CD14-positive monocyte (primary cell): ENCODE measurements around the gene KLC4. TPM values are rescaled to one million over a fixed set of nuclear protein-coding genes. Genes with fewer than 3 reads are reported as not detected.

Source experiments
- DNase-seq, 3 donors: peaks; one replicate each; pipeline ENCODE4 v3.0.0-alpha.2; 2011 to 2022
- H2AFZ ChIP-seq: 2 replicates; pipeline ENCODE4 v1.6.0; 2012; ENCODE audit warnings: mild to moderate bottlenecking, low read depth, low read length, inconsistent platforms; ENCODE audit not compliant: insufficient read depth, poor library complexity, severe bottlenecking
- H3K27ac ChIP-seq, 2 donors: 1 replicate in 1 of 2; 2 replicates in 1 of 2; pipeline ENCODE4 v1.5.1; 2012 to 2013; ENCODE audit warnings: low read length in 2 of 2, control low read depth in 1 of 2, inconsistent platforms in 1 of 2, low read depth in 1 of 2, mild to moderate bottlenecking in 1 of 2
- H3K27me3 ChIP-seq, 2 donors: one replicate each; pipeline versions ENCODE4 v1.6.0 to v1.6.1; 2011 to 2013; ENCODE audit warnings: low read length in 2 of 2; ENCODE audit not compliant: control insufficient read depth in 2 of 2, insufficient read depth in 2 of 2
- H3K36me3 ChIP-seq, 2 donors: replicated peaks in 1 of 2; 1 replicate in 1 of 2; 2 replicates in 1 of 2; pipeline versions ENCODE4 v1.5.1 to v1.6.1; 2012 to 2013; ENCODE audit warnings: low read length in 2 of 2, control low read depth in 1 of 2, inconsistent platforms in 1 of 2, mild to moderate bottlenecking in 1 of 2; ENCODE audit not compliant: insufficient read depth in 2 of 2, control insufficient read depth in 1 of 2
- H3K4me1 ChIP-seq, 2 donors: 1 replicate in 1 of 2; 2 replicates in 1 of 2; pipeline versions ENCODE4 v1.5.1 to v1.6.1; 2012 to 2013; ENCODE audit warnings: low read length in 2 of 2, control low read depth in 1 of 2, inconsistent platforms in 1 of 2, mild to moderate bottlenecking in 1 of 2, moderate library complexity in 1 of 2; ENCODE audit not compliant: insufficient read depth in 2 of 2, control insufficient read depth in 1 of 2
- H3K4me2 ChIP-seq: replicated peaks from 2 replicates; pipeline ENCODE3; 2012; ENCODE audit warnings: low read length, moderate library complexity, mild to moderate bottlenecking; ENCODE audit not compliant: poor library complexity, severe bottlenecking; ENCODE audit errors: extremely low read depth
- H3K4me3 ChIP-seq, 3 experiments: fragments of 200-600 bp in 1 of 3; sonication (generic) in 1 of 3; replicated peaks in 1 of 3; 1 replicate in 2 of 3; 2 replicates in 1 of 3; pipeline ENCODE4 v1.5.1; 2011 to 2013; ENCODE audit warnings: low read length in 3 of 3, mild to moderate bottlenecking in 3 of 3, control low read depth in 2 of 3, low read depth in 2 of 3, inconsistent platforms in 1 of 3, moderate library complexity in 1 of 3
- H3K79me2 ChIP-seq: 2 replicates; pipeline ENCODE4 v1.6.0; 2012; ENCODE audit warnings: mild to moderate bottlenecking, control low read depth, inconsistent platforms, low read length, moderate library complexity; ENCODE audit not compliant: insufficient read depth
- H3K9ac ChIP-seq: 2 replicates; pipeline ENCODE4 v1.6.0; 2017; ENCODE audit warnings: low read length, mild to moderate bottlenecking; ENCODE audit not compliant: insufficient read depth, poor library complexity, severe bottlenecking
- H3K9me3 ChIP-seq, 2 donors: replicated peaks in 1 of 2; 1 replicate in 1 of 2; 2 replicates in 1 of 2; pipeline versions ENCODE4 v1.5.1 to v1.6.1; 2012 to 2013; ENCODE audit warnings: low read length in 2 of 2, control low read depth in 1 of 2; ENCODE audit not compliant: control insufficient read depth in 1 of 2, insufficient read depth in 1 of 2
- H4K20me1 ChIP-seq: 2 replicates; pipeline ENCODE4 v1.6.0; 2012; ENCODE audit warnings: mild to moderate bottlenecking, low read length, control low read depth, moderate library complexity; ENCODE audit not compliant: insufficient read depth
- H3K27ac Mint-ChIP-seq, 7 donors: one replicate each; pipeline ENCODE4 v1.8.0; 2020; ENCODE audit warnings: mild to moderate bottlenecking in 7 of 7, mixed read lengths in 7 of 7, moderate library complexity in 6 of 7, inconsistent platforms in 2 of 7
- H3K27me3 Mint-ChIP-seq, 3 donors: one replicate each; pipeline ENCODE4 v1.8.0; 2021 to 2022; ENCODE audit warnings: low read depth in 3 of 3, mild to moderate bottlenecking in 3 of 3, mixed read lengths in 3 of 3, moderate library complexity in 3 of 3, inconsistent platforms in 1 of 3
- H3K36me3 Mint-ChIP-seq, 2 donors: one replicate each; pipeline ENCODE4 v1.8.0; 2020; ENCODE audit warnings: mixed read lengths in 2 of 2, inconsistent platforms in 1 of 2, mild to moderate bottlenecking in 1 of 2
- H3K4me1 Mint-ChIP-seq: one replicate; pipeline ENCODE4 v1.8.0; 2020; ENCODE audit warnings: mild to moderate bottlenecking, mixed read lengths
- H3K4me3 Mint-ChIP-seq, 2 donors: one replicate each; pipeline ENCODE4 v1.8.0; 2020; ENCODE audit warnings: mild to moderate bottlenecking in 2 of 2, mixed read lengths in 2 of 2, moderate library complexity in 1 of 2
- H3K9me3 Mint-ChIP-seq, 7 donors: one replicate each; pipeline ENCODE4 v1.8.0; 2020 to 2022; ENCODE audit warnings: mixed read lengths in 7 of 7, mild to moderate bottlenecking in 6 of 7, moderate library complexity in 6 of 7, inconsistent platforms in 2 of 7
- WGBS: methylation state at CpG from one replicate; pipeline ENCODE4 v1.1.5; 2013; ENCODE audit warnings: missing lambda C conversion rate; ENCODE audit not compliant: insufficient coverage; 5-methylcytosine and 5-hydroxymethylcytosine counted together
- intact Hi-C, 2 donors: fragments of 100-400 bp; cut with micrococcal nuclease; formaldehyde crosslinking; loops; one replicate each; pipeline versions ENCODE4 v1.15.0 to v1.15.1; 2023
- polyA plus RNA-seq, 3 donors: library from polyadenylated mRNA; depleted of rRNA in 1 of 3; unstranded in 2 of 3; stranded (reverse) in 1 of 3; fragments of 300-500 nt in 2 of 3; fragments of >200 nt in 1 of 3; fragmentation: Illumina TruSeq in 2 of 3; gene quantifications; 1 replicate in 2 of 3; 2 replicates in 1 of 3; pipeline ENCODE4 v1.2.3, GENCODE V29; 2012 to 2021
- TF ChIP-seq, protein P1 (sequence below): fragments of 200-600 bp; IDR thresholded peaks from one replicate; pipeline ENCODE4 v1.8.0; 2022; ENCODE audit warnings: antibody characterized with exemption, mild to moderate bottlenecking

Gene KLC4
- polyA plus RNA-seq, 3 donors, result 6.0 to 16.2 (median 6.1) TPM

DNA sequence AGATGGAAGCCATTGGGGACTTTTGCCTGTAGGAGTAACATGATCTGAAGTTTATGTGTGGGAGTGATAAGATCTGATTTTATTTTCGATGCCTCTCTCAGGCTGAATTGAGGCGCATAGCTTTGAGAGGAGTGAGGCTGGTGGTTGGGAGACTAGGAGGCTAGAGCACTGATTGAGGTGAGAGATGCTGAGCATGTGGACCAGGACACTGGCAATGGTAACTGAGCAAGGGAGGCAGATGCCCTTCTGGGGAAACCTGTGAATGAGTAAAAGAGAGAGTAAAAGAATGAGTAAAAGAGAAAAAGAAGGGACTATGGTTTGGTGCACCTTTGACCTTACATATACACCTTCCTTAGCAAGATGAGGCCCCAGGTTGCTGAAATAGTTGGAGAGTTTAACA, 35.0 kb upstream of the KLC4 start:
- Histone ChIP-seq H3K9ac (no peak overlapping the region), H3K27ac (no peak overlapping the region), H2AFZ (no peak overlapping the region), H3K79me2 (peaks cover 35% of the 10 kb centered on the region), H3K27me3 (no peaks in the 10 kb centered on the region), H4K20me1 (peaks cover 43% of the 10 kb centered on the region), H3K4me3 (no peak overlapping the region), H3K4me2 (no peak overlapping the region), H3K4me1 (peaks cover 14 to 16% of the 10 kb centered on the region in 2 donors), H3K9me3 (no peaks in the 10 kb centered on the region), H3K36me3 (peaks cover 49 to 57% of the 10 kb centered on the region in 2 donors)
- no peak for DNase-seq
- Mint-ChIP-seq H3K4me3 (no peak overlapping the region), H3K36me3 (peaks cover 46 to 69% of the 10 kb centered on the region in 2 donors), H3K27ac (no peak overlapping the region), H3K4me1 (peaks cover 18% of the 10 kb centered on the region), H3K9me3 (peaks cover 0 to 1% (median 0%) of the 10 kb centered on the region in 7 donors), H3K27me3 (peaks cover 0 to 6% (median 3%) of the 10 kb centered on the region in 3 donors)
- WGBS, result 91% methylated on average over 2 of the region's 2 CpGs
- intact Hi-C loops, result no loop called here
- TF ChIP-seq, protein P1, sequence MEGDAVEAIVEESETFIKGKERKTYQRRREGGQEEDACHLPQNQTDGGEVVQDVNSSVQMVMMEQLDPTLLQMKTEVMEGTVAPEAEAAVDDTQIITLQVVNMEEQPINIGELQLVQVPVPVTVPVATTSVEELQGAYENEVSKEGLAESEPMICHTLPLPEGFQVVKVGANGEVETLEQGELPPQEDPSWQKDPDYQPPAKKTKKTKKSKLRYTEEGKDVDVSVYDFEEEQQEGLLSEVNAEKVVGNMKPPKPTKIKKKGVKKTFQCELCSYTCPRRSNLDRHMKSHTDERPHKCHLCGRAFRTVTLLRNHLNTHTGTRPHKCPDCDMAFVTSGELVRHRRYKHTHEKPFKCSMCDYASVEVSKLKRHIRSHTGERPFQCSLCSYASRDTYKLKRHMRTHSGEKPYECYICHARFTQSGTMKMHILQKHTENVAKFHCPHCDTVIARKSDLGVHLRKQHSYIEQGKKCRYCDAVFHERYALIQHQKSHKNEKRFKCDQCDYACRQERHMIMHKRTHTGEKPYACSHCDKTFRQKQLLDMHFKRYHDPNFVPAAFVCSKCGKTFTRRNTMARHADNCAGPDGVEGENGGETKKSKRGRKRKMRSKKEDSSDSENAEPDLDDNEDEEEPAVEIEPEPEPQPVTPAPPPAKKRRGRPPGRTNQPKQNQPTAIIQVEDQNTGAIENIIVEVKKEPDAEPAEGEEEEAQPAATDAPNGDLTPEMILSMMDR, result no peak

DNA sequence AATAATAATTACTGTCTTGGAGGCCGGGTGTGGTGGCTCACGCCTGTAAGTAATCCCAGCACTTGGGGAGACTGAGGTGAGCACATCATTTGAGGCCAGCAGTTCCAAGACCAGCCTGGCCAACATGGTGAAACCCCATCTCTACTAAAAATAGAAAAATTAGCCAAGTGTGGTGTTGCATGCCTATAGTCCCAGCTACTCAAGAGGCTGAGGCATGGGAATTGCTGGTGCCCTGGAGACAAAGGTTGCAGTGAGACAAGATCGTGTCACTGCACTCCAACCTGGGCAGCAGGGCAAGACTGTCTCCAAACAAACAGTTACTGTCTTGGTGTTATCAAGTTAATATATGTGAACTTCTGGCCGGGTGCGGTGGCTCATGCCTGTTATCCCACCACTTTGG, 33.1 kb upstream of the KLC4 start:
- Histone ChIP-seq H3K4me1 (peaks cover 7 to 8% of the 10 kb centered on the region in 2 donors), H3K36me3 (peaks cover 56 to 72% of the 10 kb centered on the region in 2 donors), H3K9ac (no peak overlapping the region), H3K9me3 (no peaks in the 10 kb centered on the region), H3K27me3 (no peaks in the 10 kb centered on the region), H2AFZ (no peak overlapping the region), H3K4me2 (no peak overlapping the region), H3K4me3 (no peak overlapping the region), H3K27ac (no peak overlapping the region), H3K79me2 (peaks cover 35% of the 10 kb centered on the region), H4K20me1 (peaks cover 39% of the 10 kb centered on the region)
- TF ChIP-seq, protein P1, result no peak
- peaks cover 0 to 6% (median 3%) of the 10 kb centered on the region in 3 donors for H3K27me3 Mint-ChIP-seq
- 100% methylated on average over 1 of the region's 5 CpGs for WGBS
- peak overlapping the region in 2 of 7 donors; percentile 8 to 63 for H3K27ac Mint-ChIP-seq
- intact Hi-C loops, result no loop called here
- peaks cover 11% of the 10 kb centered on the region for H3K4me1 Mint-ChIP-seq
- H3K9me3 Mint-ChIP-seq, result peaks cover 0 to 3% (median 0%) of the 10 kb centered on the region in 7 donors
- peaks cover 53 to 78% of the 10 kb centered on the region in 2 donors for H3K36me3 Mint-ChIP-seq
- no peak overlapping the region for H3K4me3 Mint-ChIP-seq
- DNase-seq, result no peak
